Stomach (tissue), 4 donors: ENCODE measurements around the gene EVL.

Experiments
- POLR2A ChIP-seq, 4 donors: fragments of 450-650 bp; IDR thresholded peaks; one replicate each; pipeline ENCODE4 v1.6.1; 2016; ENCODE audit warnings: antibody characterized with exemption in 4 of 4, control low read depth in 2 of 4, mild to moderate bottlenecking in 1 of 4, moderate library complexity in 1 of 4
- POLR2AphosphoS5 ChIP-seq, 3 donors: sonication (generic); formaldehyde crosslinking; IDR thresholded peaks; one replicate each; pipeline ENCODE4 v1.6.1; 2016; ENCODE audit warnings: antibody characterized with exemption in 3 of 3
- TF ChIP-seq, protein P1 (sequence below), 7 experiments: fragments of 450-650 bp in 4 of 7; fragments of 200-600 bp in 3 of 7; sonication (generic) in 3 of 7; IDR thresholded peaks; one replicate each; pipeline ENCODE4 v1.5.1; 2016 to 2019; ENCODE audit warnings: antibody characterized with exemption in 7 of 7, control low read depth in 2 of 7, mild to moderate bottlenecking in 1 of 7

DNA sequence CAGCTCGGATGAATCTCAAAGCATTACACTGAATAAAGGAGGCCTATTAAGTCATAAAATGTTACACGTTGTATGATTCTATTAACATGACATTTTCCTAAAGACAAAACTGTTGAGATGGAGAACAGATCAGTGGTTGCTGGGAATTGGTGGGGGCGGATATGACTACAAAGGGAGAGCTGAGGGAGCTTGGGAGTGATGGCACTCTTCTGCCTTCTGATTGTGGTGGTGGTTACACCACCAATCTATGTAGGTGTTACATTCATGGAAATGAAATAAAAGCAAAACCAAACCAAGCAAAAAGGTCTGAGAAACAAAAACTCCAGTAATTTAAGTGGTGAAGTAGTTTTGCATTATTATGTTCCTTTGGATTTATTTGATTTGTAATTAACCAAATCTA is 16.4 kb upstream of the EVL start:
- TF ChIP-seq POLR2A (IDR thresholded peaks at IDR 0.05) (no peak), POLR2AphosphoS5 (IDR thresholded peaks at IDR 0.05) (no peak)
- TF ChIP-seq, protein P1, sequence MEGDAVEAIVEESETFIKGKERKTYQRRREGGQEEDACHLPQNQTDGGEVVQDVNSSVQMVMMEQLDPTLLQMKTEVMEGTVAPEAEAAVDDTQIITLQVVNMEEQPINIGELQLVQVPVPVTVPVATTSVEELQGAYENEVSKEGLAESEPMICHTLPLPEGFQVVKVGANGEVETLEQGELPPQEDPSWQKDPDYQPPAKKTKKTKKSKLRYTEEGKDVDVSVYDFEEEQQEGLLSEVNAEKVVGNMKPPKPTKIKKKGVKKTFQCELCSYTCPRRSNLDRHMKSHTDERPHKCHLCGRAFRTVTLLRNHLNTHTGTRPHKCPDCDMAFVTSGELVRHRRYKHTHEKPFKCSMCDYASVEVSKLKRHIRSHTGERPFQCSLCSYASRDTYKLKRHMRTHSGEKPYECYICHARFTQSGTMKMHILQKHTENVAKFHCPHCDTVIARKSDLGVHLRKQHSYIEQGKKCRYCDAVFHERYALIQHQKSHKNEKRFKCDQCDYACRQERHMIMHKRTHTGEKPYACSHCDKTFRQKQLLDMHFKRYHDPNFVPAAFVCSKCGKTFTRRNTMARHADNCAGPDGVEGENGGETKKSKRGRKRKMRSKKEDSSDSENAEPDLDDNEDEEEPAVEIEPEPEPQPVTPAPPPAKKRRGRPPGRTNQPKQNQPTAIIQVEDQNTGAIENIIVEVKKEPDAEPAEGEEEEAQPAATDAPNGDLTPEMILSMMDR (IDR thresholded peaks at IDR 0.05) = no peak
